HG03103 (cell line): ENCODE measurements around the gene PARVA.
"Not testable (repeated sequence)": the region's sequence is repeated elsewhere in the genome, so short reads cannot be mapped to it uniquely, and the experiment has no call there.

Source experiments
- ATAC-seq: cut with Tn5 transposase; IDR thresholded peaks from one replicate; pipeline ENCODE4 v1.9.1; 2021; ENCODE audit warnings: low read depth; ENCODE audit not compliant: unreplicated experiment

The PARVA gene

DNA sequence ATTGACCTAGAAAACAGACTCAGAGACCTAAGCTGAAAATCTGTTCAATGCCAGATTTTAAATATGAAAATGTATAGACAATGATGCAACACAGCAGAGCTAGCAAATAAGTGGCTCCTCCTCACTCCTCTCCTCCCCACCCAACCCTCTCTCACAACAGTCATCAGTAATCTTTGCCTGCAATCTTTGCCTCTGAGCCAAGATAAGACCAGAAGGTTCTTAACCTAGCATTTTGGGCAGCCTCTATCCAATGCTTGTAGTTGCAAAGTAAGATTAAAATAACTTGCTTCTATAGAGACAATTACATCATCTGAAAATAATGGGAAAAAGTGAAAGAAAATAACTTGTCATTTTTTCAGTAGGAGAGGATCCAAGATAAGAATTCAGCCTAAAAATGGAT, 117.3 kb downstream of the PARVA start:
- no peak for ATAC-seq

DNA sequence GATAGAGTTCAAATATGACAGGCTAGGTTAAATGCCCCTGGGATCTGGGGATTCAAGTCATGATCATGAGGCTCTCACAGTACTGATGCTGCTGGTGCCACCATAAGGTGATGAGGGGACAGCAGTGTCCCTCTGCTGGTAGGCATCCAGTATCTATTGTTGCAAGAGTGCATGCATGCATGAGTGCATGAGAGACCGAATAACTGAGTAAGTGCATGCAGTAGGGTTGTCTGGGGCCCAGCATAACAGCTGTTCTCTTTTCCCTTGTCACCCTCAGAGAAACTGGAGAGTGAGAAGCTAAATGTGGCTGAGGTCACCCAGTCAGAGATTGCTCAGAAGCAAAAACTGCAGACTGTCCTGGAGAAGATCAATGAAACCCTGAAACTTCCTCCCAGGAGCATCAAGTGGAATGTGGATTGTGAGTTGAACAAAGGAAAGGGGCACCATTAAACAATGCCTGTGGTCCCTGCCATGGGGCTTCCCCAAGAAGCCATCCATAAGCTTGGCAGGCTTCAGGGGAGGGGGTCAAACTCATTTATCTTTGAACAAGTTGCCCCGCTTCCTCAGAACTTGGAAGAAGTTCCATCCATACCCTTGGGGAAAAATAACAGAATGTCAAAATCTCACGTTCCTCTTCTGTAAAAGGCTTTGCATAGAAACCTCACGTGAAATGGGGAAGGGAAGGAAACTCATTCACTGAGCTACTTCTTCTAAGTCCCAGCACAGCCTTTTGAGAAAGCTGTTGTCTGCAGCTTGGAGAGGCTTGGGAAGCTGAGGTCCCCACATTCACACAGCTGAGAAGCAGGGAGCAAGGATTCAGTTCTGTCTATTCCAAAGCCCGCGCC, 119.0 kb downstream of the PARVA start:
- ATAC-seq: no peak

DNA sequence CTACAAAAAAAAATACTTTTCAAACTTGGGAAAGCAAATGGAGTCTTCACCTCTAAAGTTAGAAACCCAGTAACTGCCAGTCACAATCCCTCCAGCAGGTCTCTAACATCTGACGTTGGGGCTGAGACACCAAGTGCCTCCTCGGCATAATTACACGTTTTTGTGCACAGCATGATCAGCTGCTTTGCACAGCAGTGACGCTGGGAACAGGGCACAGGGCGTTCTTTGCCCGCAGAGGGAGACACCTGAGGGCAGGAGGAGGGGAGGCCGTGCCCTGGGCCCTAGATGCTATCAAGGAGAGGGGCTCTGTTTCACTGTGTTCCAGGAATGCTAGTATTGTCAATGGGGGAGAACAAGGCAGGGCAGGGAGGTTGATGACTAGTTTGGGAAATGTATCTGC, 120.1 kb downstream of the PARVA start:
- no peak for ATAC-seq

DNA sequence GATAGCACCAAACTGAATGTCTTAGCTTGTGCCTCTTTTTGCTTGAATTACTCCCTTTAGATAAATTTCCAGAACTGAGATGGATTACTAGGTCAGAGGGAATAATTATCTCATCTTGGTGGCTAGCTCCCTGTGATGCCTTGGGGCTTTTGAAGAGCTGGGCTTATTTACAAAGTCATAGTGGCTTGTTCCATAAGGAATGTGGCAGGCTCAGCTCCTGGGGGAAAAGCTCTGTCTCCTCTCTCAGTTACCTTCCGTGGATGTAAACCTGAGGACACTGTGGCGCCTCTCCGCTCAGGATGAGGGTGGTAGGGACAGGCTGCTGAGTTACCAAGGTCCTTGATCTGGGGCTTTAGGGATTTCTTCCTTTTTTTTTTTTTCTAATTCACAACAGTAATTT, 121.7 kb downstream of the PARVA start:
- ATAC-seq: no peak

DNA sequence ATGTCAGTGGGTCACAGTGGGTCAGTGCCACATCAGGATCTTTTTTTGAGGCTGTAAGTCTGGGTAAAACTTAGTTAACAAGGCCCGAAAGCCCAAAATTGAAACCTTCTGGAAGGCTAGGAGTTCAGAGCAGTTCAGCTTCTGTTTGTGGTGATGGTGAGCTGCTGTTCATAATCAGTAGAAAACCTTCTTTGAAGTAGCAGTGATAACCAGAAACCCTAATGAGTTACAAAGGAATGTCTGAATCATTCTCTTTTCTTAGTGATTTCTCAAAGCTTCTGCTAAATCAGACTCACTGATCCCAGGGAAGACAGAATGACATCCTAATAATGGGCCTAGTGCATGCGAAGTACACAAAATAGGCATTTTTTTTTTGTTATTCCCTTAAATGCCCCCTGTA, 124.7 kb downstream of the PARVA start:
- ATAC-seq: no peak

DNA sequence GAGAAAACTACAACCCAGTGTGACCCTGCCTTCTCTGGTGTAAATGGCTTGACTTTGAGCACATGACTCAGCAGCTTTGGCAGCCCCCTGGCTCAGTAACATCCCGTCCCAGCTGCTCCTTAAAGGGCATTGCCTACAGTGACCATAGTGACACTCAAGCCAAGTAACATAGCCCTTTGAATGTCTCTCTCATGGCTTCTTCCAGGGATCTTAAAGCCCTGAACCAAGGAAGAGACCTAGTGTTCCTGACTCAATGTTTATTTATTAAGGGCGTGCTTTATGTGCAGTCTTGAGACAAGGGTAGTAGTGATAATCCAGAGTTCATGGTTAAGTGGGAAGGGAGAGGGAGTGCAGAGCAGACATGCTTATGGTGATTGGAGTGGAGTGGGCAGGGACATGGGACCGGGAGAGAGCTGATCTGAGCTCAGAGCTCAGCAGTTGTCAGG, 125.7 kb downstream of the PARVA start:
- ATAC-seq: no peak

DNA sequence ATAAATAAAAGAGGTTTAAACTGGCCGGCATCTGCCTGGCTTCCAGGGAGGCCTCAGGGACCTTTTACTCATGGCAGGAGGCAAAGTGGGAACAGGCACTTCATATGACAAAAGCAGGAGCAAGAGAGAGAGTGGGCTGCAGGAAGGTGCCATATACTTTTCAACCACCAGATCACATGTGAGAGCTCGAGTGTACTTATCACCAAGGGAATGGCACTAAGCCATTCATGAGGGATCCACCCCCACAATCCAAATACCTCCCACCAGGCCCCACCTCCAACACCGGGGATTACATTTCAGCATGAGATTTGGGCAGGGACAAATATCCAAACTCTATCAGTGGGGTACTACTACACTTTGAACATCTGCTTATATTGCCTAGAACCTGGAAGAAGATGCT, 126.5 kb downstream of the PARVA start:
- ATAC-seq: no peak

DNA sequence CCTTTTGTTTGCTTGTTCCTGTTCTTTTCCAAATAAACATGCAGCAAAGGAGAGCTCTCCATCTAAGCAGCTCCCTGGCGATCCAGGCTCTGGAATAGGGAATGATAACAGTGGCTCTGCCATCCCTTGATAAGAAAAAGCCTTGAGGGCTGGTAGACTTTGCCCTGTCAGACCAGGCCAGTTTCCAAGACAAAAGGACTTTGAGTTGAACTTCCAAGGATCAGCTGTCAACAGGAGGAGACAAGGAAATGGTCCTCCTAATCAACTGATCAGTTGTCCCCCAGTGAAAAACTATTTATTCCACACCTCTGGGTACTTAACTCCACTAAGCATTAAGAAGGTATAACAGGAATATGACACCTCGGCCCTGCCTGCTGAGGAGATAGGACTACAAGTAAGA, 127.8 kb downstream of the PARVA start:
- ATAC-seq: no peak

DNA sequence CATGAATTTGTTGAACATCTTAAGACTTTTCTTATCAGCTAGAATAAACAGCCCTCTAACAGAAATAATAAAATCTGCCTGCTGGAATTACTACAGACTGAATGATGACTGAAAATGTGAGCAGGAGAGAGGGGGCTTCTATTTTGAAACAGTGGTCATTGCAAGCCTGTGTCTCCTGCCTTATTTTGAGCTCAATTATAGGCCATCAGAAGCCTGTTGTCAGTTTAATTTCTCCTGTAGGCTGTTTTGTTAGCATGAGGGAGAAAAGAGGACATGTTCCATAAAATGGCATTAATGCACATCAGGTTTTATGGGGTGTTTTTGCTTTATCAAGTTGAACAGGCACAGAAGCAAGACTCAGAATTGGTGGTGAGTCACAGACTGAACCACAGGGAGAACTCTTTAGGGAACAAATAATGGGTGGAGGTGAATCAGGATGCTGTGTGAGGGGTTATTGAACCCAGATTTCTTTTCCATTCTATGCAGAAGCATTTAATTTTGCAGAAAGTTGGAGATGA, 129.1 kb downstream of the PARVA start:
- no peak for ATAC-seq

DNA sequence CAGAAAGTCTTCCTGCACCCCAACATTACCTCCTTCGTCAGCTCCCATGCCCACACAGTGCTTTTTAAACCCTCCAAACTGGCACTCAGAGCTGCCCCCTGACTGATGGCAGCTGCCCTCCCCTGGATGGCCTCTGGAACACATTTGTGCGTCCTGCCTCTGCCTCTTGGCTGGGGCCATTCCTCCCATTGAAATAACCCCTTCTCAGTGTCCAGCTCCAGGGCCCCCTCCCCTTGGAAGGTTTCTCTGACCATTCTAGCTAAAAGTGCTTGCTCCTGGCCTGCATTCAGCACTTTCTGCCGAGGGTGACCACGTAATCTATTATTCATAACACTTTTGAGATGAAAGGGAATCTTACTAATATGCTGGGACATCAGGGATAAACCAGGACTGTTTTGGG, 130.0 kb downstream of the PARVA start:
- no peak for ATAC-seq

DNA sequence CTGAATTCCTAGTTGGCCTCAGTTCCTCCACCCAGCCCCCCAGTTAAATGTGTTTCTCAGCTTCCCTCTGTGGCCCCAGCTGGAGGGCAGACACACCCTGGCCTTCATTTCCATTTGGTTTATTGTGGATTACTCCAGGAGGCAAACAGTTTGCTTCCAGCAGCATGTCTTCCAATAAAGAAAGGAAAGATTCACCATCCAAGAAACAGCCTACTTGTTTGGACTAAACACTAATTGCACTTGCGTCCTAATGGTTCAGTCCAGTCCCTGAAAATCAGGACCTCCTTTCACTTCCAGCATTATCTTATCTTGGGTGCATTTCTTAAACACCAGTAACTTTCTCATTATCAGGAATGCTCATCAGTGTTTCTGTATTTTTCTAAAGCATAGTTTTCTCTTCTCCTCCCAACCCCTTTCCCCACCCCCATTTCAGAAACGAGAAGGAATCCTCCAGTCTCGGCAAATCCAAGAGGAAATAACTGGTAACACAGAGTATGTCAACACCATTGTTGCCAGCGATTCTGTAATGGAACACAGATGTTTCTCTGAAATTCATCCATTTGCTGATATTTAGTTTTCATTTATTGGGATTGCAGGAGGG, 130.9 kb downstream of the PARVA start:
- no peak for ATAC-seq

DNA sequence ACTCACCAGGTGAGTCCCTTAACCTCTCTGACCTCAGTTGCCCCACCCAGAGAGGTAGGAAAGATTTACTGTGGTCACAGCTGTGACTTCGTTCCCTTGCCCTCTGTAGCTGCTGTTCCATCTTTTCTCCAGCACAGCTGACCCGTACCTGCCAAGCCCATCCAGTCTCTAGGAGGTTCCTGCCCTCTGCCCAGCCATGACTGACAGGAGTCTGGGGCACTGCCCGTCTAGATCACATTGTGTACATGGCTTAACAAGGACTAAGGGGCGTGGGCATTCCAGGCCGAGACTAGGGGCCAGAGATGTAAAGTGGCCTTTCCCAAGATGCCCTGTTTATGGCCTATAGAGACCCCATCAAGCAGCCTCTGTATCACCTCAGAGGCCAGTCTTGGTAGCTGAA, 132.0 kb downstream of the PARVA start:
- no peak for ATAC-seq

DNA sequence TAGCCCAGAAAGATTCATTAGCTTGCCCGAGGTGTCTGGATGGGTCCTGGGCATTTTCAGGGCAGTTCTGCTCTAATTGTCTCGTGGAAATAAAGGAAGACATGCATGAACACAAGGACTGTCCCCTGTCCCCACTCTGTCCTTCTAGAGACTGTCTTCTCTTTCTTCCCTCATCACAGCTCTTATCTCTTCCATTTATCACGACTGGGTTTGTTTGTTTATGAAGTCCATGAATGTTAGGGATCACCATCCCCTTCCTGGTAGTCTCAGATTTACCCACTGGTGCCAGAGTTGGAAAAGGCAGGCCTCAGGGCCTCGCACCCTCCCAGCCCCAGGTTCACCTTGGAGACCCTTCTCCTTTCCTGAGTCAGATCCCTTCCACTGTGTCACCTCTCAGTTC, 134.8 kb downstream of the PARVA start:
- no peak for ATAC-seq

DNA sequence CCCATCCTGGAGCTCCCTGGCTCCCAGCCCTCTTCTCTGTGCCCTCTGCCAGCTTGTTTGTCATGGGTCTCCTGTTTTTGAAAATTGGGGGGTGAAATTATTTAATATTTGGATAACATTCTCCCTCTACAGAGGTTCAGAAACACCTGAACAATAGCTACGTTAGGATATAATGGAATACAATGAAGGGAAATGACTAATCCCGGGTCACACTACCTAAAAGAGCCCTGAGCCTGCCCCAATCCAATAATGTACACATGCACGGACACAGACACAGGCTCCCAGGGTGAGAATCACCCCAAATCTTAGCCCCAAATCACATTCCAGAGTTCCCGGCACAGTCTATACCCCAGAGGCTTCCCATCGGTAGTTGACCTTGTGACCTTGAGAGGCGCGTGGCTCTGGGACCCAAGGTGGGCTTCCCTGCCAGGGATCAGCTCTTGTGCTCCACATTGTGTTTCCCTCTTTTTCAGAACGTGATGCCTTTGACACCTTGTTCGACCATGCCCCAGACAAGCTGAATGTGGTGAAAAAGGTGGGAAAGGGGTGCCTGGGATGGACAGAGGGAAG, 135.5 kb downstream of the PARVA start:
- no peak for ATAC-seq

DNA sequence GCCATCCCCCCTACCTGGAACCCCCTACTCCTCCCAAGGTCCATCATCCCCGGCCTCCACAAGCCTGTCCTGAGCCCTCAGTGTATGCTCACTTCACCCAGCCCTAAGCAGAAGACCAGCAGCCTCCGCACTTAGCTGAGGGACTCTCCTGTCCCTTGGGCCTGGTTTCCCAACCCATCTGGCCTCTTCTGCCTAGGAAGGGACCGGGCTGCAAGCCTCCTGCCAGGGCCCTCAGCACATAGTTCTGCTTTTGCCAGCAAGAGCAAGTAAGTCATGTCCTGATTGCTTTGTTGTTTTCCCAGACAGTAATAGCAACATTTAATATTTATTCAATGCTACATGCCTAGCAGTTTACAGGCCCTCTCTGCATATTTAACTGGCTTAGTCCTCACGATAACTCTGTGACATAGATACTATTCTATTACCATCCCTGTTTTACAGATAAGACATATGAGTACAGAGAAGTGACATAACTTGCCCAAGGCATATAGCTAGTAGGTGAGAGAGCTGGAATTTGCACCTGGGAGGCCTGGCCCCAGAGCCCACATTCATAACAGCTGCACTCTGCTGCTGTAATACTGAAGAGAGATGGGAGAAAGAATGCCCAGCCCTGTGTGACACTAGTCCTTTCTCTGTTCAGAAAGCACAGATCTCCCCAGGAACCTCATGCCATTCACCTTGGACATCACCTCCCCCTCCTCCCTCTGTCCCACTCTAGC, 139.2 kb downstream of the PARVA start:
- no peak for ATAC-seq

DNA sequence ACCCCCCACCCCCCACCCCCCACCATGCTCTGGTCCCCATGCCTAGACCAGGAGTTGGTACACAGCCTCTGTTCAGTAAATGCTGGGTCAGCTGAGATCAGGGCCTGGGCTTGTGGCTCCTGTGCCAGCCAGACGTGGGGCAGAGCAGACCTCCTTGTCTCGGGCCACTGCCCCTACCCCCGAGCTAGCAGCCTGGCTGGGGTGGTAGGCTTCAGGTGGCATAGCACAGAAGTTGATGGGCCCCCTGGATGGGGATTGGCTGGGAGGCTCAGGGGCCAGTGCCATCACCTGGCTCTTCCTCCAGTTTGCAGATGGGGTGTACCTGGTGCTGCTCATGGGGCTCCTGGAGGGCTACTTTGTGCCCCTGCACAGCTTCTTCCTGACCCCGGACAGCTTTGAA, 139.9 kb downstream of the PARVA start:
- ATAC-seq: no peak

DNA sequence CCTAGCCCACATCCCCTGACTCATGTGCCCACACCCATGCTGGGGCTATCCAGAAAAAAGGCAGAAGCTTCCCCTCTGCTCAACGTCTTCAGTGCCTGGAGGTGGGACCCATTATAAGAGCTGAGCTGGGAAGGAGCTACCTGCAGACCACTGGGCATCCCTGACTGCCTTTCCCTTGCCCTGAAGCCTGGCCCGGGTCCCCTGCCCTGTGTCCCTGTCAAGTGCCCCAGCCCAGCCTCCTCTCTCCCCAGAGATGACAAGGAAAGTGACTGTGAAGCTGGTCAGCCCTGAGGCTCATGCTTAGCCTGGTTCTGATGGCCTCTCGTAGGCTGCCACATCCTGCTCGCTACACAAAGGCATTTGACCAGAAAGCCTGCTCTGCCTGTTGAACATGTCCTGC, 140.4 kb downstream of the PARVA start:
- ATAC-seq: no peak

DNA sequence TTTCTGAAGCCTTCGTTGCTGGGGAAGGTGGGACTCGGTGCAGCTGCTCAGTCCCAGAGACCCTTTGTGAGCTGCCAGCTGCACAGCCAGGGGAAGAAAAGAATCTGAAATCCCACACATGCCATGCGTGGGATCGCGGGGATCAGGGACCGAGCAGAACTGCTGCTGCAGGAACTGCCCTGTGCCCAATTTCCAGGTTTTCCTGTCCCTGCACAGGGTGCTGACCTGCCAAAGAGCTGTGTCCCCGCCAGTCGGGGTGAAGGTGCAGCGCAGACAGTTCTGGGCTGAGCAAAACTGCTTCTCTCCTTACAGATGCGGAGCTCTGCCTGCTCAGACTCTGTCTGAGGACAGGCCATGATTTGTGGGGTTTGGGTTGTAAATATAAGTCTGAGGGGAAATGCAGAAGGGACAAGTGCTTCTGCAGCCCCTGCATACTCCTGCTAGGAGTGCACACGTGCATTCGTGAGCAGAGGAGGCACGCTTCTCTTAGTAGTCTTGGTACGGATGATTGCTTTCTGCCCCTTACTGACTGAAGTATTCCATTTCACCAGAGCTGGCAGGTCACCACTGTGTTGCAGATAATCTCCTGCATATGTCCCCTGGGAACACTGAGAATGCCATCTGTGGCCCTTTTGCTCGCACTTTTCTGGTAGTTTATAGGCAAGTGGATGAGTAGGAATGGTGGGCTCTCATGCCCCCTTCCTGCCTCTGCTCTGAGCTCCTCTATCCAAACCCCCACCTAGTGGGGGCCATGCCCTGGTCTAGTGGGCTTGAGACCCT, 141.4 kb downstream of the PARVA start:
- no peak for ATAC-seq

DNA sequence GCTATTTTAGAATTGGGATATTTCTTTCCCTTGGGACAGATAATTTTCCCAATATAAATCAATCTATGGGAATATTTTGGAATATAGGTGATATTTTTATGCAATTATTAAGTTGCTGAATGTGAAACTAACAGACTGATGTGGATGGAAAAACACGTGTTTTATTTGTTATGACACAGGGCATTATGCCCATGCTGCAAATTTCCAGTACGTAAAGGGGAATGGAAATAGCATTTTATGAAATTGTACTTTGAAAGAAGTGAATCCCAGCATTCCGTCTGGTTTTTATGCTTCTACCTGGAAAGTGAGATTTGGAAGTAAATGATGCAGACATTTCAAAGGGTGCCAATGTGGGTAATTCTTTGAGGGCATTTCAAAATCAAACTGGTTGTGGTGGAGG, 142.7 kb downstream of the PARVA start:
- ATAC-seq: no peak

DNA sequence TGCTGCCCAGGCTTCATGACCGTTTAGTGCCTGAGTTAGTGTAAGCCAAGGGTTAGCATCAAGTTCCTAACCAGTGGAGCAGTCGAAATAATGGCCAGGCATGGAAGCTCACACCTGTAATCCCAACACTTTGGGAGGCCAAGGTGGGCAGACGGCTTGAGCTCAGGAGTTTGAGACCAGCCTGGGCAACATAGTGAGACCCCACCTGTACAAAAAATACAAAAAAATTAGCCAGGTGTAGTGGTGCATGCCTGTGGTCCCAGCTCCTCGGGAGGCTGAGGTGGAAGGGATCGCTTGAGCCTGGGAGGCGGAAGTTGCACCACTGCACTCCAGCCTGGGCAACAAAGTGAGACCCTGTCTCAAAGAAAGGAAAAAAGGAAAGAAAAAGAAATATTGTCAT, 143.2 kb downstream of the PARVA start:
- not testable (repeated sequence) for ATAC-seq
